Fibroblast of lung (primary cell): Measurements from ENCODE around the gene FRAT2. TPM values are rescaled to one million over a fixed set of nuclear protein-coding genes. Genes with fewer than 3 reads are reported as not detected.
A peak's percentile ranks its signal among the peaks of the same experiment; 100 is the strongest.

Experiments used
- DNase-seq, 2 donors: peaks; one replicate each; pipeline versions ENCODE4 v3.0.0 to v3.0.0-alpha.2; 2010; ENCODE audit warnings: low read depth in 2 of 2
- H2AFZ ChIP-seq: 2 replicates; pipeline ENCODE4 v1.5.1; 2012; ENCODE audit warnings: low read length, control low read depth, inconsistent platforms
- H3K27ac ChIP-seq: 2 replicates; pipeline ENCODE4 v1.5.1; 2011; ENCODE audit warnings: low read length, control low read depth; ENCODE audit not compliant: insufficient read depth
- H3K27me3 ChIP-seq: 2 replicates; pipeline ENCODE4 v1.5.1; 2011; ENCODE audit warnings: mild to moderate bottlenecking, low read length; ENCODE audit not compliant: control insufficient read depth, insufficient read depth
- H3K36me3 ChIP-seq: 2 replicates; pipeline ENCODE4 v1.5.1; 2011; ENCODE audit warnings: low read length; ENCODE audit not compliant: control insufficient read depth, insufficient read depth
- H3K4me1 ChIP-seq: 2 replicates; pipeline ENCODE4 v1.5.1; 2011; ENCODE audit warnings: low read length; ENCODE audit not compliant: control insufficient read depth, insufficient read depth; ENCODE audit errors: extremely low read depth
- H3K4me2 ChIP-seq: 2 replicates; pipeline ENCODE4 v1.5.1; 2011; ENCODE audit warnings: low read length, control low read depth; ENCODE audit not compliant: insufficient read depth; ENCODE audit errors: extremely low read depth
- H3K4me3 ChIP-seq, 4 experiments: fragments of 200-600 bp in 1 of 4; sonication (generic) in 1 of 4; replicated peaks in 1 of 4; 2 replicates each; pipeline ENCODE4 v1.5.1; 2011 to 2016; ENCODE audit warnings: low read length in 4 of 4, low read depth in 3 of 4, mild to moderate bottlenecking in 3 of 4, control low read depth in 2 of 4, inconsistent platforms in 1 of 4, mixed read lengths in 1 of 4; ENCODE audit not compliant: insufficient read depth in 1 of 4; ENCODE audit errors: control extremely low read depth in 1 of 4
- H3K79me2 ChIP-seq: 2 replicates; pipeline ENCODE4 v1.5.1; 2012; ENCODE audit warnings: mild to moderate bottlenecking, low read length, inconsistent platforms; ENCODE audit not compliant: control insufficient read depth, insufficient read depth
- H3K9ac ChIP-seq: 2 replicates; pipeline ENCODE4 v1.5.1; 2011; ENCODE audit warnings: mild to moderate bottlenecking, low read length, control low read depth; ENCODE audit not compliant: insufficient read depth
- H3K9me3 ChIP-seq: 2 replicates; pipeline ENCODE4 v1.5.1; 2012; ENCODE audit warnings: low read depth, low read length; ENCODE audit not compliant: control insufficient read depth, insufficient read depth
- H4K20me1 ChIP-seq: 2 replicates; pipeline ENCODE4 v1.5.1; 2011; ENCODE audit warnings: low read length; ENCODE audit not compliant: control insufficient read depth, insufficient read depth; ENCODE audit errors: extremely low read depth
- EZH2 ChIP-seq: IDR thresholded peaks from 2 replicates; pipeline ENCODE4 v1.5.1; 2012; ENCODE audit warnings: low read length, control low read depth, mild to moderate bottlenecking; ENCODE audit errors: missing control alignments
- polyA minus RNA-seq: library from RNA; depleted of rRNA, polyadenylated mRNA; stranded (reverse); fragments of >200 nt; gene quantifications from 2 replicates; pipeline ENCODE4 v1.2.3, GENCODE V29; 2011; ENCODE audit warnings: low replicate concordance
- polyA plus RNA-seq, 2 donors: library from polyadenylated mRNA; depleted of rRNA in 1 of 2; stranded (reverse) in 1 of 2; unstranded in 1 of 2; fragments of >200 nt; gene quantifications; 2 replicates each; pipeline ENCODE4 v1.2.1, GENCODE V29; 2011 to 2012; ENCODE audit warnings: missing spikeins in 1 of 2
- total RNA-seq: library from RNA; depleted of rRNA; stranded (reverse); fragments of >200 nt; gene quantifications from 2 replicates; pipeline ENCODE4 v1.2.1, GENCODE V29; 2014
- TF ChIP-seq, protein P1 (sequence below), 2 donors: IDR thresholded peaks in 1 of 2; conservative IDR thresholded peaks in 1 of 2; 1 replicate in 1 of 2; 2 replicates in 1 of 2; pipeline ENCODE4 v1.5.1; 2011 to 2012; ENCODE audit warnings: low read length in 2 of 2, control low read depth in 1 of 2, inconsistent platforms in 1 of 2, low read depth in 1 of 2, mild to moderate bottlenecking in 1 of 2

The FRAT2 gene, protein sequence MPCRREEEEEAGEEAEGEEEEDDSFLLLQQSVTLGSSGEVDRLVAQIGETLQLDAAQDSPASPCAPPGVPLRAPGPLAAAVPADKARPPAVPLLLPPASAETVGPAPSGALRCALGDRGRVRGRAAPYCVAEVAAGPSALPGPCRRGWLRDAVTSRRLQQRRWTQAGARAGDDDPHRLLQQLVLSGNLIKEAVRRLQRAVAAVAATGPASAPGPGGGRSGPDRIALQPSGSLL
- total RNA-seq = 5.3 and 6.7 TPM in 2 replicates
- polyA plus RNA-seq = 2.0 and 2.2 TPM in 2 replicates
- polyA plus RNA-seq (2012) = 2.0 and 2.3 TPM in 2 replicates
- 0.94 and 1.1 TPM in 2 replicates for polyA minus RNA-seq

DNA sequence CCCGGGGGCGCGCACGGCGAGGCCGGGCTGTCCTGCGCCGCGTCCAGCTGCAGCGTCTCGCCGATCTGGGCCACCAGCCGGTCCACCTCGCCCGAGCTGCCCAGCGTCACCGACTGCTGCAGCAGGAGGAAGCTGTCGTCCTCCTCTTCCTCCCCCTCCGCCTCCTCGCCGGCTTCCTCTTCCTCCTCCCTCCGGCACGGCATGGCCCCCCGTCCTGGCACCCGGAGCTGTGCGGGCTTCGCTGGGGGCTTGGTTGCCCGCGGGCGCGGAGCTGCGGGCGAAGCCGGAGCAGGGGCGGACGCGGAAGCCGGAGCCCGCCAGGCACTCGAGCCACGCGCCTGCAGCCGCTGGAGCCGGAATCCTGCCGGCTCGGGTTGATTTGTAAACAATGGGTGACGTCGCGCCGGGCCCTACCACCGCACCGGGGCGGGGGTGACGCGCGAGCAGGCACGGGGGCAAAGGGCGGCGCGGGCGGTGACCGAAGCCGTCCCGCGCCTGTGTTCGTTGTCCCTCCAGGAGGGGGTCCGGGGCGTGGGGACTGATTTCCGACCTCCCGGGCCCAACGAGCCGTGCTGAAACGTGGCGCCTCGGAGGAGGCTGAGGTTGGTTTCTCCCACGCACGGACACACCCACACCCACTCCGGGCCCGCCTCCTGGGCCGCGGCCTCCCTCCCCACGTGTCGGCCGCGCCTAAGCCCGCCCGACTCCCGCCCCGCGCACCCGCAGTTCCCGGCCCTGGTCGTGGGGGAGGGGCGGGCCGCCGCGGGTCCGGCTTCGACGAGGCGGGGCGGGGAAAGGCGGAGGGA is at the start of gene FRAT2:
TSS of gene FRAT2 (minus strand) at position 360 of the 806 bp plus-strand sequence. CDS start at position 203, 157 bp downstream.
- H3K9ac ChIP-seq = peak within 1 kb of the TSS; percentile 100
- H3K27me3 ChIP-seq = peaks cover 15% of the 10 kb centered on the region
- H3K79me2 ChIP-seq = peaks cover 4% of the 10 kb centered on the region
- H3K36me3 ChIP-seq = no peaks in the 10 kb centered on the region
- peak; percentile 90 to 94 for DNase-seq
- peak within 1 kb of the TSS; percentile 76 for H2AFZ ChIP-seq
- no peaks in the 10 kb centered on the region for H4K20me1 ChIP-seq
- TF ChIP-seq, protein P1, sequence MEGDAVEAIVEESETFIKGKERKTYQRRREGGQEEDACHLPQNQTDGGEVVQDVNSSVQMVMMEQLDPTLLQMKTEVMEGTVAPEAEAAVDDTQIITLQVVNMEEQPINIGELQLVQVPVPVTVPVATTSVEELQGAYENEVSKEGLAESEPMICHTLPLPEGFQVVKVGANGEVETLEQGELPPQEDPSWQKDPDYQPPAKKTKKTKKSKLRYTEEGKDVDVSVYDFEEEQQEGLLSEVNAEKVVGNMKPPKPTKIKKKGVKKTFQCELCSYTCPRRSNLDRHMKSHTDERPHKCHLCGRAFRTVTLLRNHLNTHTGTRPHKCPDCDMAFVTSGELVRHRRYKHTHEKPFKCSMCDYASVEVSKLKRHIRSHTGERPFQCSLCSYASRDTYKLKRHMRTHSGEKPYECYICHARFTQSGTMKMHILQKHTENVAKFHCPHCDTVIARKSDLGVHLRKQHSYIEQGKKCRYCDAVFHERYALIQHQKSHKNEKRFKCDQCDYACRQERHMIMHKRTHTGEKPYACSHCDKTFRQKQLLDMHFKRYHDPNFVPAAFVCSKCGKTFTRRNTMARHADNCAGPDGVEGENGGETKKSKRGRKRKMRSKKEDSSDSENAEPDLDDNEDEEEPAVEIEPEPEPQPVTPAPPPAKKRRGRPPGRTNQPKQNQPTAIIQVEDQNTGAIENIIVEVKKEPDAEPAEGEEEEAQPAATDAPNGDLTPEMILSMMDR (conservative IDR thresholded peaks at IDR 0.05 in 1 of 2, IDR thresholded peaks at IDR 0.05 in 1 of 2; ENCODE audit: low read depth in 1 of 2, low read length in 2 of 2) = no peak
- H3K27ac ChIP-seq = peak within 1 kb of the TSS; percentile 98
- peak within 1 kb of the TSS; percentile 65 to 76 (median 68) for H3K4me3 ChIP-seq
- peaks cover 2% of the 10 kb centered on the region for H3K4me1 ChIP-seq
- H3K9me3 ChIP-seq = no peaks in the 10 kb centered on the region
- H3K4me2 ChIP-seq = peak within 1 kb of the TSS; percentile 84

DNA sequence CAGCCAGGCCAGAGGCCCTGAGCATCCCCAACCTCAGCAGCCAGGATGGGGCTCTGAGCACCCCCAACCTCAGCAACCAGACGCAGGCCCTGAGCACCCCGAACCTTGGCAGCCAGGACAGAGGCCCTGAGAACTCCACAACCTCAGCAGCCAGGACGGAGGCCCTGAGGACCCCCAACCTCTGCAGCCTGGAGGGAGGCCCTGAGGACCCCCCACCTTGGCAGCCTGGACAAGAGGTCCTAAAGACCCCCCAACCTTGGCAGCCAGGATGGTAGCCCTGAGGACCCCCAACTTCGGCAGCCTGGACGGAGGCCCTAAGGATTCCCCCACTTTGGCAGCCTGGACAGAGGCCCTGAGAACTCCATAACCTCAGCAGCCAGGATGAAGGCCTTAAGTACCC is 49.6 kb upstream of the FRAT2 start:
- no peaks in the 10 kb centered on the region for H3K79me2 ChIP-seq
- H3K4me2 ChIP-seq = no peak overlapping the region
- H4K20me1 ChIP-seq = no peaks in the 10 kb centered on the region
- no peak overlapping the region for H3K27ac ChIP-seq
- no peaks in the 10 kb centered on the region for H3K9me3 ChIP-seq
- no peaks in the 10 kb centered on the region for H3K4me1 ChIP-seq
- H2AFZ ChIP-seq = no peak overlapping the region
- H3K36me3 ChIP-seq = peaks cover 13% of the 10 kb centered on the region
- H3K9ac ChIP-seq = no peak overlapping the region
- no peak overlapping the region for H3K4me3 ChIP-seq
- H3K27me3 ChIP-seq = no peaks in the 10 kb centered on the region
- no peak for DNase-seq
- TF ChIP-seq, protein P1 (conservative IDR thresholded peaks at IDR 0.05 in 1 of 2, IDR thresholded peaks at IDR 0.05 in 1 of 2; ENCODE audit: low read depth in 1 of 2, low read length in 2 of 2) = no peak
- TF ChIP-seq EZH2 = no peak

DNA sequence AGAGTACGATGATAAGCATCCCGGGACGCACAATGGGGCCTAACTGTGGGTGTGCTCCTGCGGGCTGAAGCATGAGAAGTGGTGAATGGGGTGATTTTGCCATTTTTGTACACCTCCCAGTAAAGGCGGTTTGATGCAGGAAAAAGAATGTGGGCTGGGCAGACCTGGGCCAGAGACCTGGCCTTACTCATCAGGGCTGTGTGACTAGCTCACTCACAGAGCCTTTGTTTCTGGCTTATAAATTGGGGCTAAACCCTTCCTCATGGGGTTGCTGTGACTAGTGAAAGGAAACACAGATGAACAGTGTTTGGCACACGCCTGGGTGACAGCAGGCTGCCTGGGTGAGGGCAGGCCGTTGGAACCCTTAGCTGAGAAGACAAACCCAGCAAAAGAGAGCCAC is 48.6 kb upstream of the FRAT2 start:
- no peak for TF ChIP-seq EZH2
- TF ChIP-seq, protein P1 (conservative IDR thresholded peaks at IDR 0.05 in 1 of 2, IDR thresholded peaks at IDR 0.05 in 1 of 2; ENCODE audit: low read depth in 1 of 2, low read length in 2 of 2) = no peak
- Histone ChIP-seq H2AFZ (no peak overlapping the region), H3K79me2 (no peaks in the 10 kb centered on the region), H3K27me3 (no peaks in the 10 kb centered on the region), H3K4me1 (no peaks in the 10 kb centered on the region), H4K20me1 (no peaks in the 10 kb centered on the region), H3K9me3 (no peaks in the 10 kb centered on the region), H3K9ac (no peak overlapping the region), H3K36me3 (peaks cover 13% of the 10 kb centered on the region), H3K4me2 (no peak overlapping the region), H3K4me3 (no peak overlapping the region), H3K27ac (no peak overlapping the region)
- no peak for DNase-seq
